ENCODE results near the gene VN1R4.
"Not testable (repeated sequence)": the region's sequence is repeated elsewhere in the genome, so short reads cannot be mapped to it uniquely, and the experiment has no call there.

Gene VN1R4

DNA sequence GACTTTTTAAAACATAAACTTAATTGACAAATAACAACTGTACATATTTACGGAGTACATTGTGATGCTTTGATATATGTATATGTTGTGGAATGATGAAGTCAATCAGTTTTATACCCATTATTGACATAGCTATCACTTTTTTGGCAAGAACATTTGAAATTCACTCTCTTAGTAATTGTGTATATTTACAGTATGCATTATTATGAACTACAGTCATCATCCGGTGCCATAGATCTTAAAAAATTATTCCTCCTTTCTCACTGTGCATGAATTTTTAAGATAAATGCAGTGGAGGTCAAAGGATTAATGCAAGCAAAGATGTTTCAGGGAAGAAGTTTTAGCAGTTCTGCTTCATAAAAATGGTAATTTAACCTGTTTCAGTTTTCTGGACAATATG lies 8.0 kb upstream of the VN1R4 start:
- Histone ChIP-seq H3K4me1 (ENCODE audit: low read length) (no peaks in the 10 kb centered on the region), H4K20me1 (ENCODE audit: insufficient read depth, low read length) (no peaks in the 10 kb centered on the region), H3K4me3 (ENCODE audit: low read length) (no peak overlapping the region), H3K9me3 (ENCODE audit: insufficient read depth, low read length) (peaks cover 14% of the 10 kb centered on the region; the same call in 1 of the 2 replicates), H3K9ac (ENCODE audit: low read length) (no peak overlapping the region), H2AFZ (ENCODE audit: low read depth, low read length) (no peak overlapping the region), H3K36me3 (replicated peaks; ENCODE audit: low read depth, low read length) (no peaks in the 10 kb centered on the region), H3K27me3 (ENCODE audit: low read depth, low read length) (no peaks in the 10 kb centered on the region), H3K27ac (ENCODE audit: low read length) (no peak overlapping the region), H3K79me2 (ENCODE audit: low read length) (no peaks in the 10 kb centered on the region), H3K4me2 (ENCODE audit: low read length) (no peak overlapping the region)
- TF ChIP-seq, protein P1, sequence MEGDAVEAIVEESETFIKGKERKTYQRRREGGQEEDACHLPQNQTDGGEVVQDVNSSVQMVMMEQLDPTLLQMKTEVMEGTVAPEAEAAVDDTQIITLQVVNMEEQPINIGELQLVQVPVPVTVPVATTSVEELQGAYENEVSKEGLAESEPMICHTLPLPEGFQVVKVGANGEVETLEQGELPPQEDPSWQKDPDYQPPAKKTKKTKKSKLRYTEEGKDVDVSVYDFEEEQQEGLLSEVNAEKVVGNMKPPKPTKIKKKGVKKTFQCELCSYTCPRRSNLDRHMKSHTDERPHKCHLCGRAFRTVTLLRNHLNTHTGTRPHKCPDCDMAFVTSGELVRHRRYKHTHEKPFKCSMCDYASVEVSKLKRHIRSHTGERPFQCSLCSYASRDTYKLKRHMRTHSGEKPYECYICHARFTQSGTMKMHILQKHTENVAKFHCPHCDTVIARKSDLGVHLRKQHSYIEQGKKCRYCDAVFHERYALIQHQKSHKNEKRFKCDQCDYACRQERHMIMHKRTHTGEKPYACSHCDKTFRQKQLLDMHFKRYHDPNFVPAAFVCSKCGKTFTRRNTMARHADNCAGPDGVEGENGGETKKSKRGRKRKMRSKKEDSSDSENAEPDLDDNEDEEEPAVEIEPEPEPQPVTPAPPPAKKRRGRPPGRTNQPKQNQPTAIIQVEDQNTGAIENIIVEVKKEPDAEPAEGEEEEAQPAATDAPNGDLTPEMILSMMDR (IDR thresholded peaks at IDR 0.05; ENCODE audit: low read depth, low read length): no peak
- no peak for TF ChIP-seq EZH2phosphoT487 (IDR thresholded peaks at IDR 0.05; ENCODE audit: low read depth)

DNA sequence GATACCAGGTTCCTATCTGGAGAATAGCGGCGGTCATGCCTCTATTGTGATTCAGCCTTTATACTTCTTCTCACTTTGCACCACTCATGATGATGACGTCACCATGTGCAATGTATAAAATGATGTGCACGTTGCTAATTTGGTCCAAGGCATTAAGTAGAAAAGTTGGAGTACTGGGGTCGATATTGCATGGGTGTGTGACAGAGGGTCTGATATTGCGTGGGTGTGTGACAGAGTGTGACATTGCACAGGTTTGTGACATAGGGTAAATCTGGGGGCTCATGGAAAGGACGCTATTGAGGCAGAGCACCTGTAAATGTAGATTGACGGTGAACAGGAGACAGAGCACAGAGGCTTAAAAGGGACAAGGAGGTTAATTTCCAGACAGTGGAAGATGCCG lies 4.5 kb upstream of the VN1R4 start:
- Histone ChIP-seq H3K4me2 (ENCODE audit: low read length) (no peak overlapping the region), H3K79me2 (ENCODE audit: low read length) (no peaks in the 10 kb centered on the region), H3K4me1 (ENCODE audit: low read length) (no peaks in the 10 kb centered on the region), H3K27ac (ENCODE audit: low read length) (no peak overlapping the region), H3K9ac (ENCODE audit: low read length) (no peak overlapping the region), H3K27me3 (ENCODE audit: low read depth, low read length) (no peaks in the 10 kb centered on the region), H3K36me3 (replicated peaks; ENCODE audit: low read depth, low read length) (no peaks in the 10 kb centered on the region), H3K9me3 (ENCODE audit: insufficient read depth, low read length) (peaks cover 14% of the 10 kb centered on the region; the same call in 1 of the 2 replicates), H3K4me3 (ENCODE audit: low read length) (no peak overlapping the region), H4K20me1 (ENCODE audit: insufficient read depth, low read length) (no peaks in the 10 kb centered on the region), H2AFZ (ENCODE audit: low read depth, low read length) (no peak overlapping the region)
- TF ChIP-seq, protein P1 (IDR thresholded peaks at IDR 0.05; ENCODE audit: low read depth, low read length): no peak
- no peak for TF ChIP-seq EZH2phosphoT487 (IDR thresholded peaks at IDR 0.05; ENCODE audit: low read depth)

DNA sequence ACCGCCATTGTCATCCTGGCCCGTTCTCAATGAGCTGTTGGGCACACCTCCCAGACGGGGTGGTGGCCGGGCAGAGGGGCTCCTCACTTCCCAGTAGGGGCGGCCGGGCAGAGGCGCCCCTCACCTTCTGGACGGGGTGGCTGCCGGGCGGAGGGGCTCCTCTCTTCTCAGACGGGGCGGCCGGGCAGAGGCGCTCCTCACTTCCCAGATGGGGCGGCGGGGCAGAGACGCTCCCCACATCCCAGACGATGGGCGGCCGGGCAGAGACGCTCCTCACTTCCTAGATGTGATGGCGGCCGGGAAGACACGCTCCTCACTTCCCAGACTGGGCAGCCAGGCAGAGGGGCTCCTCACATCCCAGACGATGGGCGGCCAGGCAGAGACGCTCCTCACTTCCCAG lies 2.3 kb upstream of the VN1R4 start:
- H3K4me2 ChIP-seq (ENCODE audit: low read length); H3K9ac ChIP-seq (ENCODE audit: low read length); H2AFZ ChIP-seq (ENCODE audit: low read depth, low read length); H4K20me1 ChIP-seq (ENCODE audit: insufficient read depth, low read length); H3K79me2 ChIP-seq (ENCODE audit: low read length); H3K27me3 ChIP-seq (ENCODE audit: low read depth, low read length); H3K4me3 ChIP-seq (ENCODE audit: low read length); H3K9me3 ChIP-seq (ENCODE audit: insufficient read depth, low read length); H3K36me3 ChIP-seq (replicated peaks; ENCODE audit: low read depth, low read length); H3K27ac ChIP-seq (ENCODE audit: low read length); H3K4me1 ChIP-seq (ENCODE audit: low read length): not testable (repeated sequence)

DNA sequence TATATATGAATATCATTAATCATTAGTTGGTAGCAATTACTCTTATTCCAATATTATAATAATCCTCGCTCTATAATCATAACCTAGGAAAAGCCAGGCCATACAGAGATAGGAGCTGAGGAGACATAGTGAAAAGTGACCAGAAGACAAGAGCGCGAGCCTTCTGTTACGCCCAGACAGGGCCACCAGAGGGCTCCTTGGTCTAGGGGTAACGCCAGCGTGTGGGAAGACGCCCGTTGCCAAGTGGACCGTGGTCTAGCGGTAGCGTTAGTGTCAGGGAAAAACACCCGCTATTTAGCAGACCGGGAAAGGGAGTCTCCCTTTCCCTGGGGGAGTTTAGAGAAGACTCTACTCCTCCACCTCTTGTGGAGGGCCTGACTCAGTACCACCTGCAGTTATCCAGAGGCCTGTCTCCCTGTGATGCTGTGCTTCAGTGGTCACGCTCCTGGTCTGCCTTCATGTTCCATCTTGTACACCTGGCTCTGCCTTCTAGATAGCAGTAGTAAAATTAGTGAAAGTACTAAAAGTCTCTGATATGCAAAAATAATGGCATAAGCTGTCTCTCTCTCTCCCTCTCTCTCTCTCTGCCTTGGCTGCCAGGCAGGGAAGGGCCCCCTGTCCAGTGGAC lies 9.7 kb downstream of the VN1R4 start, which contains the start of gene VN1R2:
TSS of gene VN1R2 (plus strand) at position 578 of the 628 bp plus-strand sequence. CDS start 84 bp downstream, outside the sequence.
- not testable (repeated sequence) for H3K4me3 ChIP-seq (ENCODE audit: low read length); H4K20me1 ChIP-seq (ENCODE audit: insufficient read depth, low read length); H3K79me2 ChIP-seq (ENCODE audit: low read length); H3K36me3 ChIP-seq (replicated peaks; ENCODE audit: low read depth, low read length); H3K4me2 ChIP-seq (ENCODE audit: low read length); H3K27me3 ChIP-seq (ENCODE audit: low read depth, low read length); H2AFZ ChIP-seq (ENCODE audit: low read depth, low read length); H3K4me1 ChIP-seq (ENCODE audit: low read length); H3K27ac ChIP-seq (ENCODE audit: low read length); H3K9ac ChIP-seq (ENCODE audit: low read length)
- H3K9me3 ChIP-seq (ENCODE audit: insufficient read depth, low read length): peaks cover 15% of the 10 kb centered on the region

DNA sequence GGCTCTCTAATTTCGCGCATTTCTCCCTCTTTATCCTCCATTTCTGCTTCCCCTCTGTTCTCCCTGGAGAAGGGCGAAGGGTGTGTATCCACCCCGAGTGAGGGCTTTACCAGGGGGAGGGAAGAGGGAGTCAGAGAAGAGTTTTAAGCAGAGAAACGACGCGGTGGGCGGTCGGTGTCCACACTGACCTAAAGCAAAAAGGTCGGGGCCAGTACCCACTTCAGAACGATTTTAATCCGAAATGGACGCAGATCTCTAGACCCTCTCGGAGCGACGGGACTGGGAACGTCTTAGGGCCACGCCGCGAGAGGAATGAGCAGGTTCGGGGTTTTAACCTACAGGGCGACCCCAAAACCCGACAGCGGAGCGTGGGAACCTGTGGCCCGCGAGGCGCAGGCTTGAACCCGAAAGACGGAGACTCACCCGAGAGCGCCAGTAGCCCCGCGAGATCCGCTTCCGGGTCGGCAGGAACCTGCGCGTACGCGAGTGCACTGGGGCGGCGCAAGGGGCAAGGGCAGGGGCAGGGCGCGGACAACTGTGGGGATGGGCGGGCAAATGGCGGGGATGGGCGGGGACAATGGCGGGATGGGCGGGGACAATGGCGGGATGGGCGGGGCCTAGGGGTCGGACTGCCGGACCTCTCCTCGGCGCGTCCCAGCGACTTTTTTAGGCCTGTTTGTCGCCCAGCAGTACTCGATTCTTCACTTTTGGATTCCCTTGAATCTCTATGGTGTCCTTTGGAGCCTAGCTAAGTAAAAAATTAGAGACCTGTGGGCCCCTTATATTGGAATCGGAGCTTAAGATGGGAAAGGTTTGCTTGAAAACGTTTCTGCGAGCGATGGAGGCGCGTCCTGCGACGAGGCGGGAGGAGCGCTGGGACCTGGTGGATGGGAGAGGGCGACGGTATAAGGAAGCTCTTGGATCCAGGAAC lies 12.8 kb downstream of the VN1R4 start, which contains the start of gene ZNF677:
TSS of gene ZNF677 (minus strand) at position 463 of the 931 bp plus-strand sequence. CDS start 3,323 bp downstream, outside the sequence.
- Histone ChIP-seq H2AFZ (ENCODE audit: low read depth, low read length) (no peak within 1 kb of the TSS), H3K4me3 (ENCODE audit: low read length) (no peak within 1 kb of the TSS), H3K79me2 (ENCODE audit: low read length) (no peaks in the 10 kb centered on the region), H3K9ac (ENCODE audit: low read length) (no peak within 1 kb of the TSS), H3K4me1 (ENCODE audit: low read length) (no peaks in the 10 kb centered on the region), H3K4me2 (ENCODE audit: low read length) (no peak within 1 kb of the TSS), H3K9me3 (ENCODE audit: insufficient read depth, low read length) (peaks cover 20% of the 10 kb centered on the region), H3K36me3 (replicated peaks; ENCODE audit: low read depth, low read length) (no peaks in the 10 kb centered on the region), H3K27me3 (ENCODE audit: low read depth, low read length) (no peaks in the 10 kb centered on the region), H3K27ac (ENCODE audit: low read length) (no peak within 1 kb of the TSS), H4K20me1 (ENCODE audit: insufficient read depth, low read length) (no peaks in the 10 kb centered on the region)
- TF ChIP-seq, protein P1 (IDR thresholded peaks at IDR 0.05; ENCODE audit: low read depth, low read length): no peak
- no peak for TF ChIP-seq EZH2phosphoT487 (IDR thresholded peaks at IDR 0.05; ENCODE audit: low read depth)
